Right ventricle myocardium superior (tissue), 1 donor: ENCODE results near the gene DPP8. TPM values are rescaled to one million over a fixed set of nuclear protein-coding genes. Genes with fewer than 3 reads are reported as not detected.
"Not testable (repeated sequence)": the region's sequence is repeated elsewhere in the genome, so short reads cannot be mapped to it uniquely, and the experiment has no call there.

ENCODE experiments used
- ATAC-seq: fragments of 200-7000 bp; cut with Tn5 transposase; one replicate; pipeline ENCODE4 v1.9.1; 2020; ENCODE audit warnings: mild to moderate bottlenecking; ENCODE audit not compliant: poor library complexity
- DNase-seq: peaks from one replicate; pipeline ENCODE4 v3.0.0-alpha.2; 2020
- intact Hi-C: fragments of 100-400 bp; cut with DNase I; formaldehyde crosslinking; loops from one replicate; pipeline ENCODE4 v1.11.2; 2022
- total RNA-seq: library from RNA; stranded (reverse); fragmentation: NEBNext Ultra II Directional; extraction: Animal tissue kit (Norgen Biotek cat#: 25700); gene quantifications from one replicate; pipeline ENCODE4 v1.2.1, GENCODE V29; 2021
- donor health status: DM: no; HTN: yes; CAD: no; lungs with severe emphysema.

DPP8 gene
- total RNA-seq, 1 donor from 2014 or later, result 37.5 TPM

GRCh38 chr15:65529762-65530317 lies 12.4 kb upstream of the DPP8 start:
- no peak for DNase-seq
- intact Hi-C loops, result no loop called here
- peak; percentile 8 for ATAC-seq

GRCh38 chr15:65528461-65529060 lies 11.1 kb upstream of the DPP8 start:
- ATAC-seq (no peak), DNase-seq (no peak)
- intact Hi-C loops, result no loop called here

DNA sequence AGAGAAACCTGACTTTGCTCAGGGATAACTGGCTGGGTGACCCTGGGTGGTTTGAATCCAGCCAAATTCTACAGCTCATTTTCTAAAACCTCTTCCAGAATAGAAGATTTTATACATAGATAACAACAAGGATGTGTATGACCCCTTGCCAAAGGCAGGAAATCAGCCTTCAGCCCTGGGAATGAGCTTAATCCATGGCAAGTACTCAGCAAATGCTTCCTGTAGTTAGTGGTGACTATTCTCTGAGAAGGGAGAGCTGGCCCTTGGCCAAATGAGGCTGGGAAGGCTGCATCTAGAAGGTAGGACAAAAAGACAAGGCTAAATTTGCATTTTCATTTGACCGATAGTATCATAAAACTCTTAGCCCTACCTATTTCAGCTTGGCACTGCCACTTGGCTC lies 8.1 kb upstream of the DPP8 start:
- intact Hi-C loops, result no loop called here
- ATAC-seq (no peak), DNase-seq (no peak)

DNA sequence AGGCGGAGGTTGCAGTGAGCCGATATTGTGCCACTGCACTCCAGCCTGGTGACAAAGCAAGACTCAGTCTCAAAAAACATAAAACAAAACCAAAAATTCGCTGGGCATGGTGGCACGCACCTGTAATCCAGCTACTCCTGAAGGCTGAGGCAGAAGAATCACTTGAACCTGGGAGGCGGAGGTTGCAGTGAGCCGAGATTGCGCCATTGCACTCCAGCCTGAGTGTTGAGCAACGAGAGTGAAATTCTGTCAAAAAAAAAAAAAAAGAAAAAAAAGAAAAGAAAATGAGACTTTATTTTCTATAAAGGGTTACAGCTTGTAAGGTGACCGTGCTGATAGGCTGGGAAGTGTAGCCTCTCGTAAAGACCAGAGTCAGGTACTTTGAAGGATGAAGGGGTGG lies 6.7 kb upstream of the DPP8 start:
- ATAC-seq (no peak), DNase-seq (no peak)
- intact Hi-C loops, result no loop called here

GRCh38 chr15:65521350-65521749 lies 3.9 kb upstream of the DPP8 start:
- DNase-seq (no peak), ATAC-seq (no peak)
- intact Hi-C loops, result no loop called here

- ATAC-seq, result no peak
- intact Hi-C loops, result no loop called here
- DNase-seq, result no peak
Observed at GRCh38 chr15:65518633-65519285, 1.3 kb upstream of the DPP8 start.

GRCh38 chr15:65517866-65518207 lies 348 bp upstream of the DPP8 start:
- ATAC-seq (no peak), DNase-seq (no peak)
- intact Hi-C loops, result no loop called here

GRCh38 chr15:65512807-65513416 lies 4.6 kb downstream of the DPP8 start:
- peak; percentile 69 for DNase-seq
- peak; percentile 42 for ATAC-seq
- intact Hi-C loops, result no loop called here

GRCh38 chr15:65512189-65512588 lies 5.3 kb downstream of the DPP8 start:
- ATAC-seq (no peak), DNase-seq (no peak)
- intact Hi-C loops, result no loop called here

- ATAC-seq, result no peak
- no peak for DNase-seq
- intact Hi-C loops, result no loop called here
Observed at GRCh38 chr15:65509321-65509720, 8.2 kb downstream of the DPP8 start.

GRCh38 chr15:65494076-65494475 lies 23.4 kb downstream of the DPP8 start:
- no peak for ATAC-seq
- DNase-seq, result no peak
- intact Hi-C loops, result no loop called here

GRCh38 chr15:65484876-65485275 lies 32.6 kb downstream of the DPP8 start:
- intact Hi-C loops, result no loop called here
- DNase-seq (no peak), ATAC-seq (no peak)

DNA sequence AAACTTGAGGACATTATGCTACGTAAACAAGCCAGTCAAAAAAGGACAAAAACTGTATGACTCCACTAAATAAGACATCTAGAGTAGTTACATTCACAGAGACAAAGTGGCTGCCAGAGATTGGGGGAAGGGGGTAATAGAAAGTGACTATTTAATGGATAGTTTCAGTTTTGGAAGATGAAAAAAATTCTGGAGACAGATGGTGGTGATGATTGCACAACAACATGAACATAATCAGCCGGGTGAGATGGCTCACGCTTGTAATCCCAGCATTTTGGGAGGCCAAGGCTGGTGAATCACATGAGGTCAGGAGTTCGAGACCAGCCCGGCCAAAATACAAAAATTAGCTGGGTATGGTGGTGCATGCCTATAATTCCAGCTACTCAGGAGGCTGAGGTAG lies 40.6 kb downstream of the DPP8 start:
- intact Hi-C loops, result no loop called here
- DNase-seq (no peak), ATAC-seq (no peak)

DNA sequence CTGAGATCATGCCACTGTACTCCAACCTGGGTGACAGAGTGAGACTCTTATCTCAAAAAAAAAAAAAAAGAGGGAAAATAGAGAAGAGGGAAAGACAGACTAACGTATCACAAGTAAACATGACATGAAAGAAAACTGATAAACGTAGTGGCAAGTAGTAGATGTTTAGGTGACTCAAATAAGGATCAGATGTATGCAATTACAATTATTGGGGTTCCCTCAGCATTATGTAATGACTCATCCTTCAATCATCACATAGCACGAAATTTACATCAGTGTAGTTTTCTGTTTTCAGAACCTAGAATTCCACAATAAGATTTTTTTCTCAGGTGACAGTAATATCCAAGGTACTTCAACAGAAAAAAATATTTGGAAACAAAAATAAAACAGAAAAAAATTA lies 46.6 kb downstream of the DPP8 start:
- DNase-seq, result no peak
- ATAC-seq, result no peak
- intact Hi-C loops, result no loop called here

DNA sequence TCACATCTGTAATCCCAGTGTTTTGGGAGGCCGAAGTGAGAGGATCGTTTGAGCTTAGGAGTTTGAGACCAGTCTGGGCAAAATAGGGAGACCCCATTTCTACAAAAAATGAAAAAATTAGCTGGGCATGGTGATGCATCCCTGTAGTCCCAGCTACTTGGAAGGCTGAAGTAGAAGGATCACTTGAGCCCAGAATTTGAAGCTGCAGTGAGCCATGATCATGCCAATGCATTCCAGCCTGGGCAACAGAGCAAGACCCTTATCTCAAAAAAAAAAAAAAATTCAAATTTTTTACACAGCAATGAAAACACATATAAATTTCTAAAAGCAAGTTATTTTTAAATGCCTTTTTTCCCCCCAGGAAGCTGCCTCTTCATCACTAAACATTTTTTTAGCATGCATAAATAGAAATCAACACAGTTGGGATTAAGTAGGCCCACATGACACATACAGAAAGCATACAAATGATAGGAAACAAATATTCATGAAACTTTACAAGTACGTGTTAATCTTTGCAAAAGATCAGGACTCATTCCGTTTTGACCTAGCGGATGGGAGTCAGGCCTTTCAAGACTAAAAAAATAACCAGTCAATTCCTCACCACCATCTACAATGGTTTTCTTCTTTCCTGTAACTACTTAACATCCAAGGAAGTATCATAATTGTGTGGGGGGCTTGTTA lies 49.1 kb downstream of the DPP8 start:
- DNase-seq (no peak), ATAC-seq (no peak)
- intact Hi-C loops, result no loop called here

GRCh38 chr15:65466901-65467300 lies 50.6 kb downstream of the DPP8 start:
- DNase-seq, result no peak
- intact Hi-C loops, result no loop called here
- ATAC-seq, result no peak

DNA sequence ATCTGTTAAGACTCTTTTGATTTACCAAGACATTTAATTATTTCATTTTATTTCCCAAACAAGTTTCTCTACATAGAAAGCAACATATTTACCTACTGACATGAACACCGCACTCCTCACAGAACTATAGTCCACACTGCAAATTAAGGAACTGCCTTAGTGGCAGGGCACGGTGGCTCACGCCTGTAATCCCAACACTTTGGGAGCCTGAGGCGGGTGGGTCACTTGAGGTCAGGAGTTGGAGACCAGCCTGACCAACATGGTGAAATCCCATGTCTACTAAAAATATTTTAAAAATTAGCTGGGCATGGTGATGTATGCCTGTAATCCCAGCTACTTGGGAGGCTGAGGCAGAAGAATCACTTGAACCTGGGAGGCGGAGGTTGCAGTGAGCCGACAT lies 54.4 kb downstream of the DPP8 start:
- ATAC-seq, DNase-seq, intact Hi-C loops: not testable (repeated sequence)

GRCh38 chr15:65460741-65461347 lies 56.6 kb downstream of the DPP8 start:
- intact Hi-C loops, result no loop called here
- ATAC-seq (no peak), DNase-seq (no peak)

DNA sequence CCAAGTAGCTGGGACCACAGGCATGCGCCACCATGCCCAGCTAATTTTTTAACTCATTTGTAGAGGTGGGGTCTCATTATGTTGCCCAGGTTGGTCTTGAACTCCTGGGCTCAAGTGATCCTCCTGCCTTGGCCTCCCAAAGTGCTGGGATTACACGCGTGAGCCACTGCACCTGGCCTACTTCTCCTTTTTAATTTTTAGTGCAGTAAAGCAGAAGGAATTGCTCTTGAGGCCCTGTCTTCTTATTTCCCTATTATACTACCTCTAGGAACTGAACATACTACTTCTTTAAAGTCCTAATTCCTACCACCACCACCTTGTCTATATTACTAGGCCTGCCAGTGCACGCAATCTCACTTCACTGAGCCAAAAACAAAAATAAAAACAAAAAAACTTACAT lies 62.2 kb downstream of the DPP8 start:
- ATAC-seq, intact Hi-C loops, DNase-seq: not testable (repeated sequence)
